Measurements from ENCODE around the gene RYR2. TPM values are rescaled to one million over a fixed set of nuclear protein-coding genes. Genes with fewer than 3 reads are reported as not detected.

RYR2 gene
- total and polyA plus RNA-seq, 4 donors = 0.43 to 11.6 (median 2.0) TPM

DNA sequence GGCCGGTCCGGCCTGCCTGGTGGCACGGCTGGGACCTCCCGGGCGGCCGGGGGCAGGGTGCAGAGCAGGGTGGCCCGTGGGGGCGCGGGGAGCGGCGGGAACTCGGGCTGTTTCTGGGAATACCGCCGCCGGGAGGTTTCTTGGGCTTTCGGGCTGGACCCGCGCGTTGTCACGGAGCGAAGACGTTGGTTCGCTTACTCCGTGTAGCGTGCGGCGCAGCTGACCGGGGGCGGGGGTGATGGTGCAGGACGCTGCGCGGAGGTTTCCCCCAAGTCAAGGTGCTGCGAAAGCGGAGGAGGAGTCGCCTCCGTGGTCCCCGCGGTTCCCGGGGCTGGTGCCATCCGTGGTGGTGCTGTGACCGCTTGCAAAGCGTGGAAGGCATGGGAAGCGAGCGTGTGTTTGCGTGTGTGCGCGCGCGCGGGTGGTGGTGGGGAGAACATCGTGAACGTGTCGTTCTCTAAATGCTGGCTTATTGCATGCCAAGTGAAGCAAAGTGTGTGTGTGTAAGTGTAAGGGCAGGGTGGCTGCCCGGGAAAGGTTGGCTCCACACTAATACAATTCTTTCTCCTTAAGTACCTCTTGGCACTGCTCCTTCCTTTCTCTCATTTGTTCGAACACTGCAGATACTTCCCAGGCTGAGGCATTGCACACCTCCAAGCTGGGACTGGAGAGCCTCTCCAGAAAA is 1.1 kb downstream of the RYR2 start:
- Histone ChIP-seq H3K36me3 (ENCODE audit: control insufficient read depth in 4 of 4, insufficient read depth in 4 of 4, low read length in 4 of 4) (no peaks in the 10 kb centered on the region), H3K4me1 (ENCODE audit: control insufficient read depth in 5 of 5, insufficient read depth in 5 of 5, low read length in 5 of 5) (peaks cover 3 to 26% (median 4%) of the 10 kb centered on the region in 5 donors), H3K9me3 (ENCODE audit: control insufficient read depth in 4 of 4, insufficient read depth in 3 of 4, low read length in 3 of 4) (no peaks in the 10 kb centered on the region), H3K27ac (ENCODE audit: low read depth in 1 of 2, low read length in 1 of 2) (peak overlapping the region; percentile 74 to 97), H3K4me3 (peak overlapping the region; percentile 54), H3K27me3 (ENCODE audit: control insufficient read depth in 3 of 3, insufficient read depth in 3 of 3, low read length in 2 of 3) (peaks cover 9 to 58% (median 39%) of the 10 kb centered on the region in 3 donors), H3K9ac (ENCODE audit: insufficient read depth in 1 of 2, low read length in 2 of 2) (peak overlapping the region in 1 of 2 donors; percentile 35)
- ATAC-seq (ENCODE audit: insufficient read depth, low FRiP score) (peak; percentile 10), DNase-seq (peak; percentile 31 to 42 (median 42))
- TF ChIP-seq, protein P1, sequence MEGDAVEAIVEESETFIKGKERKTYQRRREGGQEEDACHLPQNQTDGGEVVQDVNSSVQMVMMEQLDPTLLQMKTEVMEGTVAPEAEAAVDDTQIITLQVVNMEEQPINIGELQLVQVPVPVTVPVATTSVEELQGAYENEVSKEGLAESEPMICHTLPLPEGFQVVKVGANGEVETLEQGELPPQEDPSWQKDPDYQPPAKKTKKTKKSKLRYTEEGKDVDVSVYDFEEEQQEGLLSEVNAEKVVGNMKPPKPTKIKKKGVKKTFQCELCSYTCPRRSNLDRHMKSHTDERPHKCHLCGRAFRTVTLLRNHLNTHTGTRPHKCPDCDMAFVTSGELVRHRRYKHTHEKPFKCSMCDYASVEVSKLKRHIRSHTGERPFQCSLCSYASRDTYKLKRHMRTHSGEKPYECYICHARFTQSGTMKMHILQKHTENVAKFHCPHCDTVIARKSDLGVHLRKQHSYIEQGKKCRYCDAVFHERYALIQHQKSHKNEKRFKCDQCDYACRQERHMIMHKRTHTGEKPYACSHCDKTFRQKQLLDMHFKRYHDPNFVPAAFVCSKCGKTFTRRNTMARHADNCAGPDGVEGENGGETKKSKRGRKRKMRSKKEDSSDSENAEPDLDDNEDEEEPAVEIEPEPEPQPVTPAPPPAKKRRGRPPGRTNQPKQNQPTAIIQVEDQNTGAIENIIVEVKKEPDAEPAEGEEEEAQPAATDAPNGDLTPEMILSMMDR (IDR thresholded peaks at IDR 0.05; ENCODE audit: control extremely low read depth, extremely low read depth) = no peak
- WGBS, 2 donors = 1 to 3% methylated on average over 46 to 55 of the region's 55 CpGs

DNA sequence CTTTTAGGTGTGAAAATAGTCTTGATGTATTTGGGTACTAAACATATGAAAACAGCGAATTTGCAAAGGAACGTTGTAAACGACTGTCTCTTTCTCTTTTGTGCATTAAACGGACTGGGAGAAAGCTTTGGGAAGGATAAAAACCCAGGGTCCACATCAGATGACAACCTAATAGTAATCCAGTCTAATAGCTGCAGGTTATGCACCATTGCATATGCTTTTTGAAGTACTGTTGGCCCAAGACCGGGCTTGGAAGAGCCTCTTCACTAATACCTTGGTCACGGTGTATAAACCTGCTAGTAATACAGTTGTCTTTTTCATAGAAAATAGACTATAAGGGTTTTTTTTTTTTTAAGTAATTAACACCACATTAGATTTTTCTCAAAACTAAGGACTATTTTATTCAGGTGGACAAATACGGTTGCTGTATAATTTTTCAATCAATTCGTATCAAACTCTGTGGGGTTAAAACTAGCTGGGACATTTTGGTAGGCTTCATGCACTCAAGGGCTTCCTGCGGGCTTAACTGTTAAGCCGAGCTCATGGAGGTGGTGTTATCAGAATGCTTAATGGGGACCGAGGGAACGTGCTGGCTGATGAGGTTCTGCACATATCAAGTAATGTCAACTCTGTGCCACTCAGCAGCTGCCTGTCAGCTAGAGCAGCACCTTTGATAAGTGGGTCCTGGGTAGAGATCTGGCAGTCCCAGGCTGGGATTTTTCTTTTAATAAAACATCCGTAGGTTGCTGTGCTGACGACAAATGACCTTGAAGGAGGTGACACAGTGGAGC is 2.1 kb downstream of the RYR2 start:
- DNase-seq (no peak), ATAC-seq (ENCODE audit: insufficient read depth, low FRiP score) (no peak)
- H3K4me3 ChIP-seq = no peak overlapping the region
- H3K4me1 ChIP-seq (ENCODE audit: control insufficient read depth in 5 of 5, insufficient read depth in 5 of 5, low read length in 5 of 5) = peaks cover 3 to 26% (median 4%) of the 10 kb centered on the region in 5 donors
- no peaks in the 10 kb centered on the region for H3K9me3 ChIP-seq (ENCODE audit: control insufficient read depth in 4 of 4, insufficient read depth in 3 of 4, low read length in 3 of 4)
- peak overlapping the region in 1 of 2 donors; percentile 97 for H3K27ac ChIP-seq (ENCODE audit: low read depth in 1 of 2, low read length in 1 of 2)
- H3K36me3 ChIP-seq (ENCODE audit: control insufficient read depth in 4 of 4, insufficient read depth in 4 of 4, low read length in 4 of 4) = no peaks in the 10 kb centered on the region
- TF ChIP-seq, protein P1 (IDR thresholded peaks at IDR 0.05; ENCODE audit: control extremely low read depth, extremely low read depth) = no peak
- 7 to 11% methylated on average over 14 of the region's 14 CpGs for WGBS, 2 donors
- H3K9ac ChIP-seq (ENCODE audit: insufficient read depth in 1 of 2, low read length in 2 of 2) = peak overlapping the region in 1 of 2 donors; percentile 35
- H3K27me3 ChIP-seq (ENCODE audit: control insufficient read depth in 3 of 3, insufficient read depth in 3 of 3, low read length in 2 of 3) = peaks cover 9 to 54% (median 37%) of the 10 kb centered on the region in 3 donors

DNA sequence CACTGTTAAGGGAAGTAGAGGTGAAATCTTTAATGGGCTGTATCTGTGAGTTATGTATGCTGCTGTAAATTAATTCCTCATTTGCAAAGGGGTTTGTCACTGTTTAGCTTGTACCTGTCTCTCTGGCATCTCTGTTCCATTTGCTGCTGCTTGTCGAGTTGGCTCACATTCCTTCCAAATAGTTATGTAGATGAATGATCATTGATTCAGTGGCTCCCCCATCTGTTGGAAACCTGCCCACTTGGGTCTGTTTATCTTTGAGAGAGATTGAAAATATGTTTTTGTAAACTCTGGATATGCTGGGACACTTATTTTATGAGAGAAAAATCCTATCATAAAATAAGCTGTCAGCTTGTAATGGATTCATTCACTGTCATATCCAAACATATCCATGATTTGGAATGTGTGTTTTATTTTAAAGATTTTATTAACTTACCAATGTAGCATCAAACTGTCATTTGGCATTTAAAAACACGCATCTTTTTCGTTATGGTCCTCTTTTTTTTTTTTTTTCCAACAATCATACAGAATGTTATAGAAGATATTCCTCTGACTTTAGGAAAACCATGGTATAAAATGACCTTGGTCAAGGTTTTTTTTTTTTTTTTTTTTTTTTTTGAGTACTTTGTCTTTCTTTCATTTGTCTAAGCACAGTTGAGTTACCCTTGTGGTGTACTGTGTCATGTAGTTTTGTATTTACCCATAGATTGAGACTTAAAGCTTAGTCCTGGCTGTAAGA is 3.5 kb downstream of the RYR2 start:
- 30% methylated on average over 3 of the region's 3 CpGs for WGBS, 2 donors
- Histone ChIP-seq H3K27me3 (ENCODE audit: control insufficient read depth in 3 of 3, insufficient read depth in 3 of 3, low read length in 2 of 3) (peaks cover 9 to 52% (median 32%) of the 10 kb centered on the region in 3 donors), H3K9ac (ENCODE audit: insufficient read depth in 1 of 2, low read length in 2 of 2) (no peak overlapping the region), H3K27ac (ENCODE audit: low read depth in 1 of 2, low read length in 1 of 2) (peak overlapping the region in 1 of 2 donors; percentile 87), H3K4me1 (ENCODE audit: control insufficient read depth in 5 of 5, insufficient read depth in 5 of 5, low read length in 5 of 5) (peaks cover 3 to 26% (median 4%) of the 10 kb centered on the region in 5 donors), H3K4me3 (no peak overlapping the region), H3K36me3 (ENCODE audit: control insufficient read depth in 4 of 4, insufficient read depth in 4 of 4, low read length in 4 of 4) (no peaks in the 10 kb centered on the region), H3K9me3 (ENCODE audit: control insufficient read depth in 4 of 4, insufficient read depth in 3 of 4, low read length in 3 of 4) (no peaks in the 10 kb centered on the region)
- TF ChIP-seq, protein P1 (IDR thresholded peaks at IDR 0.05; ENCODE audit: control extremely low read depth, extremely low read depth) = no peak
- ATAC-seq (ENCODE audit: insufficient read depth, low FRiP score) (no peak), DNase-seq (peak in 1 of 3 donors; percentile 41)
